Suppressor macrophage treated with lipopolysaccharide for 1 hour (primary cell): ENCODE measurements around the gene SDK2.

Experiments
- DNase-seq, 3 donors: peaks; one replicate each; pipeline ENCODE4 v3.0.0-alpha.2; 2020 to 2022

Gene SDK2

DNA sequence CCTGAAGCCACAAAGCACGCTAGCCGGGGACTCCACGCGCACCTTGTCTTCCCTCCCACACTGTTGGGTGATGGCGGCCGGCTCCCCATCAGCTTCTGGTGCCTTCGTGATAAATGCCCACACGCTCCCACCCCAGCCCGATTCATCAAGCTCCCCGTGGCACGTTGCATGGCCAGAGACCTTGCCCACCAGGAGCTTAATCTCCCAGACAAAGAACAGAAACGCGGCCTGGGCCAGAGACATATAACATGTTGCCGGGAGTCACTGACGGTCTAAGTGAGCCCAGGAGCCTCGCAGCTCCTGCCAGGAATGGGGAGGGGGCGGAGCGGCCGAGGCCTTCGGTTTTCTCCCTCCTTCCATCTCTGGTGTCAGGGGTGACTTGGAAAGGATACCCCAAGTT, 93.1 kb downstream of the SDK2 start:
- DNase-seq = no peak

- DNase-seq = peak in 1 of 3 donors; percentile 10
These were observed 93.7 kb downstream of the SDK2 start for GRCh38 chr17:73550556-73550955.

DNA sequence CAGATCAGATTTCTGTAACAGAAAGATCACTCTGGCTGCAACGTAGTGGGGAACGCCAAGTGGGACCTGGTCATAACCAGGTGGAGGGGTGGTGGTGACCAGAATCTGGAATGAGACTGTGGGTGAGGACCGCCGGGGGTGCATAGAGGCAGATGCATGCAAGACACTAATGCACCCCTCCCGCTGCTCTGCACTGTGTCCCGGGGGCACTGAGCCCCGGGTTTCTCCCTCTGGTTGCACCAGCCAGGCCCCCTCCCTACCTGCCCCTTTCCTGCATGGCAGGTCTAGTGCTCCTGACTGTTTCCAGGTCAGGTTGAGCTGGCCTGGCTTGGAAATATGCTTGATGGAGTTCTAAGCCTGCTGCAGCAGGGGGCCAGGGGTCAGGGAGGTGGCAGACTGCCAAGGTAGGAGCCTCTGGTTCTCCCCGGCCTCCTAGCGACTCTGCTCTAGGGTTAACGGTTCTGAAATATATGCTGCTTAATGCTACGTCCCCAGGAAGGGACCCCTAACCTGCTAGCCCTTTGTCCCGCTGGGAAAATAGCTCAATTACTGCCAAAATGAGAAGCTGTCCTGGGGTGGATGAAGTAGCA, 94.3 kb downstream of the SDK2 start:
- no peak for DNase-seq

- no peak for DNase-seq
These were observed 95.5 kb downstream of the SDK2 start for GRCh38 chr17:73548620-73549311.

DNA sequence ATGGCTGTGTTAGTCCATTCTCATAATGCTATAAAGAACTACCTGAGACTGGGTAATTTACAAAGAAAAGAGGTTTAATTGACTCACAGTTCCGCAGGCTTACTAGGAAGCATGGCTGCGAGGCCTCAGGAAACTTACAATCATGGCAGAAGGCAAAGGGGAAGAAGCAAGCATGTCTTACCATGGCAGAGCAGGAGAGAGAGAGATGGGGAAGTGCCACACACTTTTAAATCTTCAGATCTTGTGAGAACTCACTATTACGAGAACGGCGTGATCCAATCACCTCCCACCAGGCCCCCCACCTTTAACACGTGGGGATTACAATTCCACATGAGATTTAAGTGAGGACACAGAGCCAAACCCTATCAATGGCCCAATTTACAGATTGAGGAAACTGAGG, 96.5 kb downstream of the SDK2 start:
- DNase-seq = no peak

- peak; percentile 83 to 89 (median 85) for DNase-seq
These were observed 97.3 kb downstream of the SDK2 start for GRCh38 chr17:73546770-73547536.

- DNase-seq = no peak
These were observed 98.1 kb downstream of the SDK2 start for GRCh38 chr17:73546114-73546513.

- no peak for DNase-seq
These were observed 98.9 kb downstream of the SDK2 start for GRCh38 chr17:73545109-73546032.

DNA sequence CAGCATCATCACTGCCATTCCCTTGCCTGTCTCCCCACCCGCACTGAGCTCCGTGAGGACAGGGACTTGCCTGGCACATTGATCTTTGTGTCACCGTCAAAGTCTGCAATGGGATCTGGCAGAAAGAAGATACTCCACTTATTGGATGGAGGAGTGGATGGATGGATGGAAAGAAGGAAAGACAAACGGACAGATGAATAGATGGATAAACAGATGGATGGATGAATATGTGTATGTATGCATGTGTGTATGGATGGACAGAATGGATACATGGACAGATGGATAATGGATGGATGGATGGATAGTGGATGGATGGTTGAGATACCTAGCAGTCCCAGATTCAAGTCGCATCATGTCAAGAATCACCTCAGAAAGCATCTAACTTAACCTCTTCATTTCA, 99.9 kb downstream of the SDK2 start:
- DNase-seq = no peak

- DNase-seq = no peak
These were observed 101.9 kb downstream of the SDK2 start for GRCh38 chr17:73542323-73542722.

DNA sequence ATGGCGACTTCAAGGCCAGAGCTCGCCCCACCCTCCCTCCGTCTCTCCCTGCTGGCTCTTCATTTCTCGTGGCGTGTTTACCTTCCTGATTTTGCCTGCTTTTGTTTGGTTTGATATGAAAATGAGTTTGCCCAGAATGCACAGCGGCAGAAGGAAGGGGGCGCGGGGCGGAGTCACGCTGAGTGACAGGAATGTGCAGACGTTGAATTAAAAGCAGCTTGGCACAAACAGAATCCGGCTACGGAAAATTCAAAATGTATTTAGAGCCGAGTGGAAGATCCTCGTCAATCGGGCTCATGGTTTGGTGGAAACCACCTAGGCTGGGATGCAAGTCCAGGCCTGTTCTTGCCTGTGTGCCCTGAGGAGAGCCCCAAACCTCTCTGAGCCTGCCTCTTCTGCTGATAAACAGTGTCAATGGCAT, 102.7 kb downstream of the SDK2 start:
- no peak for DNase-seq

- no peak for DNase-seq
These were observed 103.1 kb downstream of the SDK2 start for GRCh38 chr17:73541111-73541510.

DNA sequence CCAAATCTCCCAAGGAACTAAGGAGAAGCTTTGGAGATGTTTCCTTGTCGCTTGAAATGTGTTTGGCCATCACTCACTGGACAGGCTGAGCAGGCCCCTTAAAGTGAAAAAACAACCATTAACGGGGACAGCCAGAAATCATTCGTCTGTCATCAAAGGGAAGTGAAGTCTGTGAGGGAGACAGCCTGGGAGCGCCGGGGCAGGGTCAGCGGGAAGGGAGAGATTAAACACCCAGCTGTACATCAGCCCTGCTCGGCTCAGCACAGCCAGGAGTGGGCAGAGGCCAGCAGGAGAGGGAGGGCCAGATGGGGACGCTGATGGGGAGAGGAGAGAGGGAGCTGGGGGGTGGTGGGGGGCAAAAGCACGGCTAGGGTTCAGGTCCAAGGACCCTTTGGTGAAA, 105.1 kb downstream of the SDK2 start:
- no peak for DNase-seq

DNA sequence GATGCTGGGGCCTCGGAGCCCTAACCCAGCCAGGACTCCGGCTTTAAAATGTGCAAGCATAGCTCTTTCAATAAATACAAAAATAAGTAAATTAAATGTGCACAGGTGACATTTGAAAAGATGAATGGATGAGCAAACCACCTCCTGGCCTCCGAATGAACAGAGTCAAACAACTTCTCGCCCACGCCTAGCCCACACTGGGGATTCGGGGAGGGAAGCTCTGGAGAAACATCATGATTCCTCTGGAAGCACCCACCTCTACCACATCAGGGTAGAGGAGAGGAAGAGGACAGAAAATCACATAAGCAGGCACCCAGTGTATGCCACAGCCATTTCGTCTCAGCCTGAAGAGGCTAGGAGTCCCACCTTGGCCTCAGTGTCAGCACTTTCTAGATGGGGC, 105.8 kb downstream of the SDK2 start:
- DNase-seq = no peak

- no peak for DNase-seq
These were observed 107.3 kb downstream of the SDK2 start for GRCh38 chr17:73536700-73537605.

DNA sequence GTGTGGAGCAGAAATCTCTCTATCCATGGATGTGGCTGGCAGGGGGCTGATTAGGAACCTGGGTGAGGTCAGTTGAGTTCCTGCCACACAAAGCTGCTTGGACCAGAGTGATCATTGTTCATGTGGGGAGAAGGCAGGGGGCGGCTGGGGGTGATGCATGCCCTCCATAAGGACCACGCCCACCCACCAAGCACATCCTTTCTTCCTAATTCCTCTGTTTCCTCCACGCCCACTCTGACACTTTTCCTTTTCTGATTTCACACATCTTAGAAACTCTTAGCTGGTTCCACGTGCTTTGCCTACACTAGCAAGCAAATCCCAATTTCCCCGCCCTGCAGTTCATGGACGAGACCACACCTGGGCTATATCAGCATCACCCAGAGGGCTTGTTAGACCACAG, 108.5 kb downstream of the SDK2 start:
- DNase-seq = no peak

GRCh38 chr17:73534209-73534909, 109.9 kb downstream of the SDK2 start:
- no peak for DNase-seq

GRCh38 chr17:73533781-73534180, 110.5 kb downstream of the SDK2 start:
- no peak for DNase-seq

DNA sequence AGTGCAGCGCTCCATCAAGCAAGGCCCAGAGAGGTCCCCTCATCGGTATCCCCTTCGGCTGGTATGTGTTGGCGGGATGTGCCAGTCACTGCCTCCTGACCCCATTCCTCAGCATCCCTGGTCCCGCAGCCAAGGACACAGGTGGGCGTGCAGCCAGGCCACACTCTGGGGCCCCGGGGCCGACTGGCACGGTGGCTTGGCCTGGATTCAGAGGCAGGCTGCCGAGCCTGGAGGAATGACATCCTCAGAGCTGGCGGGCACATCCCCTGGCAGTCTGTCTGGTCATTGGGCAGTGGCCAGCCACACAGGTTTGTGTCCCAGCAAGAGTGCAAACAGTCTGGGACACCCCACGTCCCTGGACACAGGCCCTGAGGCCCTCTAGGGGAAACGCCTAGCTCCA, 111.1 kb downstream of the SDK2 start:
- DNase-seq = no peak

DNA sequence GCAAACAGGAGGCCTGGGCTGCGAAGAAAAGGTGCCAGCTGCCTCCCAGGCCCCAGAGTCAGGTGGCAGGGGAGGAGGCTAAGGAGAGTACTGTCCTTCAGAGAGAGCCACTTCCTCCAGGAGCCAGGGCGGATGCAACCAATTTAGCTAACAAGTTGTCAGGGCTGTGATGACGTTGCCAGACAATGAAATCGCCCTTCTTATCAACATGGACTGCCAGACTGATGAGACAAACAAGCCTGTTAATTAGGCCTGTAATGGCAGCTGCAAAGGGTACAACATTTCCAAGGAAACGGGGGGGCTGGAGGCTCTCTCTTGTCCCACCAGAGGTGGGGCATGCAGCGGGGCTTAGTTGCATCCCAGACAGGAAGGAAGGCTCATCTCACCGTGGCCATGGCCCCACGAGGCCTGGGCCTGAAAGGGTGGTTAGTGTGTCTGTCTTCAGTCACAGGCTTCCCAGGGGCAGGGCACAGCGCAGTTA, 111.8 kb downstream of the SDK2 start:
- DNase-seq = no peak

DNA sequence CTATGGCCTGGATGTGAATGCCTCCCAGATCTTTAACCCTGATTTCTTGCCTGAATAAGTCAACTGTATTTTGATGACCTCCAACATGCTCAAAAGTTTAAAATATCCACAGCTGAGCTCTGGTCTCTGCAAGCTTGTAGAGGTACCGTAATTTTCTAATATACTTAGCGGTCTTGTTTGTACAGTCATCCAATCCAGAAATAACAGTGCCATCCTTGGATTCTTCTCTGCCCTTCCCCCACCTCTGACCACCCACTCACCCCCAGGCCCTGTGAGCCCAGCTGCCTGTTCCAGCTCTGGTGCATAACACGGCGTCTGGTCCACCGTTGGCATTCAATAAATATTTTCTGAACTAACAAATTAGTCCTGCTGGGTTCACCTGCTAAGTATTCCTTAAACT, 113.1 kb downstream of the SDK2 start:
- no peak for DNase-seq
